Small intestine (tissue), 7 donors: Measurements from ENCODE around the gene PCLO. TPM values are rescaled to one million over a fixed set of nuclear protein-coding genes. Genes with fewer than 3 reads are reported as not detected.

Source experiments
- DNase-seq, 2 donors: peaks; one replicate each; pipeline versions ENCODE4 v3.0.0 to v3.0.0-alpha.2; 2013
- FAIRE-seq: peaks from 2 replicates; lab custom pipeline; 2012; peaks lifted over from hg19 to GRCh38; lab: Jason Lieb, UNC
- H3K27ac ChIP-seq, 3 donors: one replicate each; pipeline ENCODE4 v1.5.1; 2013; ENCODE audit warnings: low read length in 2 of 3, mild to moderate bottlenecking in 2 of 3, control low read depth in 1 of 3, inconsistent platforms in 1 of 3, low read depth in 1 of 3, moderate library complexity in 1 of 3
- H3K27me3 ChIP-seq, 3 donors: one replicate each; pipeline ENCODE4 v1.6.1; 2013; ENCODE audit warnings: low read length in 3 of 3, inconsistent platforms in 1 of 3; ENCODE audit not compliant: control insufficient read depth in 3 of 3, insufficient read depth in 3 of 3
- H3K36me3 ChIP-seq, 3 donors: one replicate each; pipeline ENCODE4 v1.6.1; 2013; ENCODE audit warnings: low read length in 3 of 3, inconsistent platforms in 1 of 3, low read depth in 1 of 3, mild to moderate bottlenecking in 1 of 3, moderate library complexity in 1 of 3; ENCODE audit not compliant: control insufficient read depth in 3 of 3, insufficient read depth in 2 of 3
- H3K4me1 ChIP-seq, 3 donors: one replicate each; pipeline ENCODE4 v1.6.1; 2013; ENCODE audit warnings: low read length in 2 of 3, inconsistent platforms in 1 of 3, low read depth in 1 of 3, mild to moderate bottlenecking in 1 of 3, moderate library complexity in 1 of 3; ENCODE audit not compliant: control insufficient read depth in 3 of 3, insufficient read depth in 2 of 3
- H3K4me3 ChIP-seq, 3 donors: one replicate each; pipeline ENCODE4 v1.5.1; 2013; ENCODE audit warnings: low read length in 3 of 3, control low read depth in 1 of 3, inconsistent platforms in 1 of 3, low read depth in 1 of 3, mild to moderate bottlenecking in 1 of 3, moderate library complexity in 1 of 3
- H3K9me3 ChIP-seq, 2 donors: one replicate each; pipeline ENCODE4 v1.6.1; 2013; ENCODE audit warnings: low read depth in 1 of 2, low read length in 1 of 2; ENCODE audit not compliant: control insufficient read depth in 2 of 2, insufficient read depth in 1 of 2
- WGBS, 3 donors: extraction: QIAGEN DNeasy Blood & Tissue Kit; methylation state at CpG; one replicate each; pipeline ENCODE4 v1.1.7; 2013; 5-methylcytosine and 5-hydroxymethylcytosine counted together
- polyA plus RNA-seq, 4 donors: library from polyadenylated mRNA; stranded (reverse) in 3 of 4; unstranded in 1 of 4; fragments of 200-250 nt in 3 of 4; fragments of 120-200 nt in 1 of 4; gene quantifications; one replicate each; pipeline versions ENCODE4 v1.2.1 to v1.2.3, GENCODE V29; 2013
- donor health status: healthy with polysubstance abuse.
- donor health status: control.
- donor health status: control.
- donor health status: Bipolar disorder and iron deficiency.
- donor health status: healthy.

Gene PCLO
- polyA plus RNA-seq, 4 donors: 2.2 to 7.7 (median 3.0) TPM

GRCh38 chr7:83149466-83149865, 13.2 kb downstream of the PCLO start:
- no peak for FAIRE-seq
- Histone ChIP-seq H3K4me3 (no peak overlapping the region), H3K27ac (no peak overlapping the region), H3K4me1 (no peaks in the 10 kb centered on the region), H3K27me3 (no peaks in the 10 kb centered on the region), H3K9me3 (no peaks in the 10 kb centered on the region), H3K36me3 (no peaks in the 10 kb centered on the region)
- WGBS, 3 donors: 52 to 83% (median 76%) methylated on average over 1 of the region's 1 CpG
- no peak for DNase-seq

- no peak for DNase-seq
- Histone ChIP-seq H3K27me3 (no peaks in the 10 kb centered on the region), H3K36me3 (no peaks in the 10 kb centered on the region), H3K9me3 (no peaks in the 10 kb centered on the region), H3K27ac (no peak overlapping the region), H3K4me1 (no peaks in the 10 kb centered on the region), H3K4me3 (no peak overlapping the region)
- FAIRE-seq: no peak
- WGBS, 3 donors: 43 to 85% (median 64%) methylated on average over 1 of the region's 1 CpG
Measured at GRCh38 chr7:83148776-83149175, 13.9 kb downstream of the PCLO start.

GRCh38 chr7:83143107-83143506, 19.6 kb downstream of the PCLO start:
- Histone ChIP-seq H3K9me3 (no peaks in the 10 kb centered on the region), H3K36me3 (no peaks in the 10 kb centered on the region), H3K27ac (no peak overlapping the region), H3K27me3 (no peaks in the 10 kb centered on the region), H3K4me3 (no peak overlapping the region), H3K4me1 (no peaks in the 10 kb centered on the region)
- WGBS, 3 donors: 79 to 94% (median 91%) methylated on average over 1 of the region's 1 CpG
- no peak for DNase-seq
- no peak for FAIRE-seq

- no peak for FAIRE-seq
- WGBS, 3 donors: 80 to 88% (median 82%) methylated on average over 2 of the region's 2 CpGs
Measured at GRCh38 chr7:83142365-83142764, 20.3 kb downstream of the PCLO start.

GRCh38 chr7:83141927-83142326, 20.8 kb downstream of the PCLO start:
- DNase-seq (no peak), FAIRE-seq (no peak)
- Histone ChIP-seq H3K9me3 (no peaks in the 10 kb centered on the region), H3K36me3 (no peaks in the 10 kb centered on the region), H3K27me3 (no peaks in the 10 kb centered on the region), H3K4me3 (no peak overlapping the region), H3K4me1 (no peaks in the 10 kb centered on the region), H3K27ac (no peak overlapping the region)
- 81 to 89% (median 89%) methylated on average over 3 of the region's 3 CpGs for WGBS, 3 donors

More at GRCh38 chr7:83142365-83142764, 20.3 kb downstream of the PCLO start:
- Histone ChIP-seq H3K36me3 (no peaks in the 10 kb centered on the region), H3K4me3 (no peak overlapping the region), H3K27ac (no peak overlapping the region), H3K4me1 (no peaks in the 10 kb centered on the region), H3K9me3 (no peaks in the 10 kb centered on the region), H3K27me3 (no peaks in the 10 kb centered on the region)
- no peak for DNase-seq

GRCh38 chr7:83130623-83131545, 31.8 kb downstream of the PCLO start:
- H3K4me1 ChIP-seq: no peaks in the 10 kb centered on the region
- no peak overlapping the region for H3K27ac ChIP-seq
- no peak overlapping the region for H3K4me3 ChIP-seq
- H3K9me3 ChIP-seq: no peaks in the 10 kb centered on the region
- H3K27me3 ChIP-seq: no peaks in the 10 kb centered on the region
- no peak for DNase-seq
- WGBS, 3 donors: 39 to 64% (median 44%) methylated on average over 5 of the region's 5 CpGs
- H3K36me3 ChIP-seq: peaks cover 0 to 8% (median 2%) of the 10 kb centered on the region in 3 donors
- no peak for FAIRE-seq

- Histone ChIP-seq H3K4me3 (no peak overlapping the region), H3K27me3 (no peaks in the 10 kb centered on the region), H3K4me1 (no peaks in the 10 kb centered on the region), H3K27ac (no peak overlapping the region), H3K36me3 (peaks cover 0 to 6% (median 2%) of the 10 kb centered on the region in 3 donors), H3K9me3 (peaks cover 0 to under 1% of the 10 kb centered on the region in 2 donors)
- no peak for DNase-seq
- no peak for FAIRE-seq
- 88 to 98% (median 89%) methylated on average over 5 of the region's 5 CpGs for WGBS, 3 donors
Measured at GRCh38 chr7:83130191-83130590, 32.5 kb downstream of the PCLO start.

GRCh38 chr7:83119494-83119893, 43.2 kb downstream of the PCLO start:
- FAIRE-seq (no peak), DNase-seq (no peak)
- WGBS, 3 donors: 59 to 73% (median 69%) methylated on average over 2 of the region's 2 CpGs

More at GRCh38 chr7:83119494-83119893, 43.2 kb downstream of the PCLO start:
- Histone ChIP-seq H3K36me3 (no peaks in the 10 kb centered on the region), H3K27me3 (no peaks in the 10 kb centered on the region), H3K4me1 (no peaks in the 10 kb centered on the region), H3K4me3 (no peak overlapping the region), H3K27ac (no peak overlapping the region), H3K9me3 (peaks cover 1 to 14% of the 10 kb centered on the region in 2 donors)
